OCI-LY7 (cell line): Measurements from ENCODE around the gene RASAL3. TPM values are rescaled to one million over a fixed set of nuclear protein-coding genes. Genes with fewer than 3 reads are reported as not detected.

Experiments used
- BruUV-seq: library from RNA; stranded (reverse); fragments of 400-500 nt; replicated peaks from 2 replicates; lab custom pipeline; 2021; lab: Mats Ljungman, UMichigan
- CTCF ChIA-PET: fragments of 300-600 bp; sonication (Branson Sonifier 250); formaldehyde crosslinking; loops from one replicate; lab custom pipeline; 2022; ENCODE audit warnings: antibody characterized with exemption; ENCODE audit not compliant: unreplicated experiment; lab: Charles Lee
- POLR2A ChIA-PET: fragments of 300-600 bp; sonication (Branson Sonifier 250); formaldehyde crosslinking; loops from one replicate; lab custom pipeline; 2022; ENCODE audit warnings: antibody characterized with exemption; lab: Charles Lee
- DNase-seq: peaks from one replicate; pipeline ENCODE4 v3.0.0-alpha.2; 2015; ENCODE audit warnings: low spot score
- H2AFZ ChIP-seq: fragments of 200-600 bp; sonication (generic), shearing (Covaris generic); 2 replicates; pipeline ENCODE4 v1.6.1; 2014; ENCODE audit warnings: mild to moderate bottlenecking, antibody characterized with exemption, low read length, moderate library complexity
- H3K27ac ChIP-seq: fragments of 200-600 bp; sonication (generic); 2 replicates; pipeline ENCODE4 v1.5.1; 2014; ENCODE audit warnings: mixed run types, low read depth, mild to moderate bottlenecking, moderate library complexity, low read length, inconsistent platforms; ENCODE audit not compliant: poor library complexity, severe bottlenecking
- H3K36me3 ChIP-seq: fragments of 200-600 bp; sonication (generic); 2 replicates; pipeline ENCODE4 v1.6.1; 2014; ENCODE audit warnings: mild to moderate bottlenecking, antibody characterized with exemption, low read length, moderate library complexity, mixed read lengths; ENCODE audit not compliant: insufficient read depth
- H3K4me1 ChIP-seq: fragments of 200-600 bp; sonication (generic); 2 replicates; pipeline ENCODE4 v1.5.1; 2014; ENCODE audit warnings: mild to moderate bottlenecking, low read length; ENCODE audit not compliant: insufficient read depth, poor library complexity, severe bottlenecking
- H3K4me2 ChIP-seq: fragments of 200-600 bp; sonication (generic); 2 replicates; pipeline ENCODE4 v1.6.1; 2014; ENCODE audit warnings: mild to moderate bottlenecking, low read length
- H3K4me3 ChIP-seq: fragments of 200-600 bp; sonication (generic); 2 replicates; pipeline ENCODE4 v1.5.1; 2014; ENCODE audit warnings: mild to moderate bottlenecking, low read depth, low read length; ENCODE audit not compliant: poor library complexity, severe bottlenecking
- H3K79me2 ChIP-seq: fragments of 200-600 bp; sonication (generic); 2 replicates; pipeline ENCODE4 v1.6.1; 2016; ENCODE audit warnings: low read depth, mild to moderate bottlenecking, low read length, moderate library complexity, mixed read lengths; ENCODE audit not compliant: insufficient read depth
- H3K9me2 ChIP-seq: fragments of 200-600 bp; sonication (generic); 2 replicates; pipeline ENCODE4 v1.6.1; 2016; ENCODE audit warnings: mild to moderate bottlenecking, low read length, mixed read lengths; ENCODE audit not compliant: insufficient read depth
- H3K9me3 ChIP-seq: fragments of 200-600 bp; sonication (generic); 2 replicates; pipeline ENCODE4 v1.6.1; 2014; ENCODE audit warnings: mild to moderate bottlenecking, mixed run types, low read length, mixed read lengths
- H4K20me1 ChIP-seq: fragments of 200-600 bp; sonication (generic); 2 replicates; pipeline ENCODE4 v1.6.1; 2014; ENCODE audit warnings: mild to moderate bottlenecking, antibody characterized with exemption, low read length, moderate library complexity, mixed read lengths; ENCODE audit not compliant: insufficient read depth
- EZH2phosphoT487 ChIP-seq: fragments of 200-600 bp; sonication (generic); IDR thresholded peaks from 2 replicates; pipeline ENCODE4 v1.6.1; 2018; ENCODE audit warnings: low read depth, borderline replicate concordance, mild to moderate bottlenecking, mixed run types, antibody characterized with exemption, low read length, moderate library complexity, mixed read lengths
- intact Hi-C: fragments of 100-400 bp; cut with micrococcal nuclease; formaldehyde crosslinking; loops from one replicate; pipeline ENCODE4 v1.10.0; 2022; ENCODE audit not compliant: unreplicated experiment
- total RNA-seq, 2 experiments: library from RNA; depleted of rRNA in 1 of 2; stranded (reverse); fragments of >200 nt in 1 of 2; shearing (Covaris generic) in 1 of 2; gene quantifications; 2 replicates each; pipeline ENCODE4 v1.2.3, GENCODE V29; 2014 to 2022
- TF ChIP-seq, protein P1 (sequence below): fragments of 200-600 bp; sonication (generic); conservative IDR thresholded peaks from 2 replicates; pipeline ENCODE4 v1.5.1; 2014; ENCODE audit warnings: mild to moderate bottlenecking, antibody characterized with exemption, low read length, moderate library complexity, mixed read lengths

The RASAL3 gene
- total RNA-seq, 2 experiments from 2014 or later: 28.3 to 53.3 TPM

DNA sequence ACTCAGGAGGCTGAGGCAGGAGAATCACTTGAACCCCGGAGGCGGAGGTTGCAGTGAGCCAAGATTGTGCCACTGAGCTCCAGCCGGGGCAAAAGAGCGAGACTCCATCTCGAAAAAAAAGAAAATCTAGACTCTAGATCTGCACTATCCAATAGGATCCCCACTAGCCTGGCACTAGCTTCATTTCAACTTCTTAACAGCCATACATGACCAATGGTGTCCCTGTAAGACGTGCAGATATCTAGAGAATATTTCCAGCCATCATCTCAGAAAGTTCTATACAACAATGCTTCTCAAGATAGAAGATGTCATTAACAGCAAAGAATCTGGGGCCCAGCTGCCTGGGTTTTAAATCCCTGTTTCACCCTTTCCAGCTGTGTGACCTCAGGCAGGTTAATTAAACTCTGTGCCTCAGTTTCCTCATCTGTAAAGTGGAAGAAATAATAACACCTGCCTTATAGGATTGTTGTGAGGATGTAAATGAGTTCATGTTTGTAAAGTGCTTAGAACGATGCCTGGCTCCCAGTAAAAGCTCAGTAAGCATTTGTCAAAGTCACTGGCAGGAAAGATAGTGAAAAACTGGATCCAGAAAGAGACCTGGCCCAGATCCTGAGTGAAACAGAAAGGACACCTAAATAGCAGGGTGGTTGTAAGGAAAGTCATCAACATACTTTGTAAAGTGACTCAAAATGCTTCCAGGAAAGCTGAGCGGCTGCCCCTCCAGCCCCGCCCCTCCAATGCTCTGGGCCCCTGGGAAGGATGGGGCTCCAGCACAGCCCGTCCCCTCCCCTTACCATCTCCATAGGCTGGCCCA, 28.1 kb downstream of the RASAL3 start:
- Histone ChIP-seq H2AFZ (no peak overlapping the region), H3K4me1 (peaks cover 13% of the 10 kb centered on the region), H3K9me2 (no peaks in the 10 kb centered on the region), H3K4me2 (no peak overlapping the region), H3K27ac (no peak overlapping the region), H3K4me3 (no peak overlapping the region), H3K36me3 (no peaks in the 10 kb centered on the region), H4K20me1 (no peaks in the 10 kb centered on the region), H3K9me3 (no peaks in the 10 kb centered on the region), H3K79me2 (peaks cover 10% of the 10 kb centered on the region)
- intact Hi-C loops: no loop called here
- no peak for TF ChIP-seq EZH2phosphoT487
- TF ChIP-seq, protein P1, sequence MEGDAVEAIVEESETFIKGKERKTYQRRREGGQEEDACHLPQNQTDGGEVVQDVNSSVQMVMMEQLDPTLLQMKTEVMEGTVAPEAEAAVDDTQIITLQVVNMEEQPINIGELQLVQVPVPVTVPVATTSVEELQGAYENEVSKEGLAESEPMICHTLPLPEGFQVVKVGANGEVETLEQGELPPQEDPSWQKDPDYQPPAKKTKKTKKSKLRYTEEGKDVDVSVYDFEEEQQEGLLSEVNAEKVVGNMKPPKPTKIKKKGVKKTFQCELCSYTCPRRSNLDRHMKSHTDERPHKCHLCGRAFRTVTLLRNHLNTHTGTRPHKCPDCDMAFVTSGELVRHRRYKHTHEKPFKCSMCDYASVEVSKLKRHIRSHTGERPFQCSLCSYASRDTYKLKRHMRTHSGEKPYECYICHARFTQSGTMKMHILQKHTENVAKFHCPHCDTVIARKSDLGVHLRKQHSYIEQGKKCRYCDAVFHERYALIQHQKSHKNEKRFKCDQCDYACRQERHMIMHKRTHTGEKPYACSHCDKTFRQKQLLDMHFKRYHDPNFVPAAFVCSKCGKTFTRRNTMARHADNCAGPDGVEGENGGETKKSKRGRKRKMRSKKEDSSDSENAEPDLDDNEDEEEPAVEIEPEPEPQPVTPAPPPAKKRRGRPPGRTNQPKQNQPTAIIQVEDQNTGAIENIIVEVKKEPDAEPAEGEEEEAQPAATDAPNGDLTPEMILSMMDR: no peak
- ChIA-PET CTCF (no interaction called here), POLR2A (interaction anchor here (0.6 to 1.1 kb wide), 2 partner anchors 18 to 747 kb away, joined by 4 read pairs; partner anchors contain the start of gene AKAP8L)
- DNase-seq: no peak
- BruUV-seq: no TSS peak

DNA sequence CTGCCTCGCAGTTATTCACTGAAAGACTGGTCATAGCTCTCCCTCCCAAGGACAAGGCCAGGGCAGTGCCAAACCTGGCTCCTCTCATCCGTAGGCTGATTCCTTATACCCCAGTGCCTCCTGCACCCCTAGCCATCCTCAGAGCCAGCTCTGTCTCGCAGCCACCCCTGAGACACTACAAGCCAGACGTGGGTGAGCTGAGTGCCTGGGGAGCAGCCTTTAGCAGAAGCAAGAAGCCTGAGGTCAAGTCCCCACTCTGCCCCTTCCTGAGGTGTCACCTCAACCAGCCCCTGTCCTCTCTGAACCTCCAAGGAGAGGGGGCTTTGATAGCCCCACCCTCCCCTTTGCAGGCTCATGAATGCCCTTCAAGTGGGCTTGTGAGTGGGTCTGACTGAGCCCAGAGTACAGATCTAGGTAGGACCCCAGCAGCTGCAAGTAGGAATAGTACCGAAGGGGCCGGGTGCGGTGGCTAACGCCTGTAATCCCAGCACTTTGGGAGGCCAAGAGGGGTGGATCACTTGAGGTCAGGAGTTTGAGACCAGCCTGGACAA, 30.8 kb downstream of the RASAL3 start:
- peak overlapping the region; percentile 89 for H3K4me3 ChIP-seq
- intact Hi-C loops: loop anchor here (5.0 kb wide), 1 partner anchor 124 kb away; no protein-coding TSS in a partner anchor
- H3K27ac ChIP-seq: peak overlapping the region; percentile 67

More for the DNA sequence above, 30.8 kb downstream of the RASAL3 start:
- Histone ChIP-seq H3K79me2 (peaks cover 24% of the 10 kb centered on the region), H3K9me3 (no peaks in the 10 kb centered on the region), H3K4me2 (peak overlapping the region; percentile 86), H2AFZ (peak overlapping the region; percentile 94; the same call in 1 of the 2 replicates), H3K9me2 (no peaks in the 10 kb centered on the region), H3K4me1 (peaks cover 21% of the 10 kb centered on the region), H3K36me3 (peaks cover 16% of the 10 kb centered on the region; the same call in 1 of the 2 replicates), H4K20me1 (no peaks in the 10 kb centered on the region)
- TF ChIP-seq, protein P1: no peak
- TF ChIP-seq EZH2phosphoT487: no peak
- ChIA-PET CTCF (no interaction called here), POLR2A (no interaction called here)
- BruUV-seq: no TSS peak
- no peak for DNase-seq
